Mucosa of stomach (tissue), 1 donor: ENCODE data around the gene ZNF101.
A peak's percentile ranks its signal among the peaks of the same experiment; 100 is the strongest.

Source experiments
- H3K27me3 ChIP-seq: one replicate; pipeline ENCODE4 v1.7.0; 2013; ENCODE audit warnings: mild to moderate bottlenecking, low read length; ENCODE audit not compliant: control insufficient read depth, insufficient read depth
- H3K36me3 ChIP-seq: one replicate; pipeline ENCODE4 v1.7.0; 2013; ENCODE audit warnings: low read length; ENCODE audit not compliant: control insufficient read depth, insufficient read depth
- H3K4me1 ChIP-seq: one replicate; pipeline ENCODE4 v1.7.0; 2013; ENCODE audit warnings: mild to moderate bottlenecking, low read length; ENCODE audit not compliant: control insufficient read depth, insufficient read depth
- H3K4me3 ChIP-seq: one replicate; pipeline ENCODE4 v1.7.0; 2013; ENCODE audit warnings: low read length
- H3K9ac ChIP-seq: one replicate; pipeline ENCODE4 v1.7.0; 2013; ENCODE audit warnings: mild to moderate bottlenecking, low read length, moderate library complexity
- H3K9me3 ChIP-seq: one replicate; pipeline ENCODE4 v1.7.0; 2013; ENCODE audit warnings: mild to moderate bottlenecking, low read length, moderate library complexity; ENCODE audit not compliant: control insufficient read depth
- donor health status: Pancreatic carcinoma.

The ZNF101 gene

DNA sequence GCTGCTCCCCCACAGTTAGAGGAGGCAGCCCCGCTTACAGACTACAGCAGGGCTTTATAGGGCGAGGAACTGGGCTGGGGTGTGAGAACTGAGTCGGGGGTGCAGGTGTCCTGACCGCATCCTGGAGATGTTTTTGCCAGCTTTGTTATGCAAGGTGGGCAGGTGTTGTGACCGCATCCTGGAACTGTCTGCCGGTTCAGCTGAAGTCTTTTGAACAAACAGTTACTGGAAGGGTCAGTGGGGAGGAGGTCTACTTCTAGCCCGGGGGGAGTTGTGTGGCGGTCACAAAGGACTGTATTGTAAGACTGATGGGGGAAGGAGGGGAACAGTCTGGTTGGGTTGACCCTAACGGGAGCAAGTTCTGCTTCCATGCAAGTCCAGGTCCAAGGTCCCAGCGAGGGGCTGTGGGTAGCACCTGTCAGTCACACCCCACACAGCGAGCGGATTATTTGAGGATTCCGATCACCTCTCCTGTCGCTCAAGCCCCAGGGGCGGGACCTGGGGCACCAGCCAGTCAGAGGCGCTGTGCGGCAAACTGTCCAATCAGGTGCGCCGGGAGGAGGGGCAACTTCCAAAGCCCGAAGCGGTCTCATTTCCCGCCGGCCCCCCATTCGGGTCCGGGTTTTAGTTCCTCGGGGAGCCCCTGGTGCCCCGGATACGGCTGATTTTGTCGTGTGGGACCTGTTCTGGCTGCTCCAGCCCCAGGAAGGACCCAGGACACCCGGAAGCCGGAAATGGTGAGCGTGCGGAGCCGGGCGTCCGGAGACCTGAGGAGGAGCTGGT lies at the start of gene ZNF101:
ZNF101 (plus strand) TSS at position 610 of the 783 bp plus-strand sequence; CDS start at position 735, 125 bp downstream.
- Histone ChIP-seq H3K4me3 (peak within 1 kb of the TSS; percentile 80), H3K4me1 (peaks cover 10% of the 10 kb centered on the region), H3K9me3 (no peaks in the 10 kb centered on the region), H3K36me3 (no peaks in the 10 kb centered on the region), H3K27me3 (no peaks in the 10 kb centered on the region), H3K9ac (peak within 1 kb of the TSS; percentile 94)

DNA sequence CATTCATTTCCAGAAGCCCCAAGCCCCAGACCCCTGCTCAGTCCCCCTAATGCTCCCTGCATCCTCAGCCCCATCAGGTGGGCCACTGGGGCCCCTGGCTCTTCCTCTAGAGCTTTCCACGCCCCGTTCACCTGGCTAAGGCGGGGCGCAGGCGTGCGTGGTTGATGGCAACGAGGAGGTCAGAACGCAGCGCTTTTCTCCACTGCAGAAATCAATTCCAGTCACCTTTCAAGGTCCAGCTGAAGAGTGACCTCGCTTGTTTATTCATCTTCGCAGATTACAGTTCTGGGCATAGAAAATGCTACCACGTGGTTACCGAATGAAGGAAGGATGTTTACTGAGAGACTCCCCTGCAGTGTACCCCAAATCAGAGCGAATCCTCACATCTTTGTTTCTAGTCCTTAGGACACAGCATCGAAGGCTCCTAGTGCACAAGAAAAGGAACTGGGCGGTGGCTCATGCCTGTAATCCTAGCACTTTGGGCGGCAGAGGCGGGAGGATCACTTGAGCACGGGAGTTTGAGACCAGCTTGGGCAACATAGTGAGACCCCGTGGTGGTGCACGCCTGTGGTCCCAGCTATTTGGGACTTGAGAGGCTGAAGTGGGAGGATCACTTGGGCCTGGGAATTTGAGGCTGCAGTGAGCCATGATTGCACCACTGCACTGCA lies 49.3 kb upstream of the ZNF101 start:
- no peak overlapping the region for H3K4me3 ChIP-seq
- no peaks in the 10 kb centered on the region for H3K9me3 ChIP-seq
- peaks cover 26% of the 10 kb centered on the region for H3K4me1 ChIP-seq
- H3K36me3 ChIP-seq: no peaks in the 10 kb centered on the region
- no peaks in the 10 kb centered on the region for H3K27me3 ChIP-seq
- H3K9ac ChIP-seq: no peak overlapping the region

- Histone ChIP-seq H3K36me3 (no peaks in the 10 kb centered on the region), H3K9me3 (no peaks in the 10 kb centered on the region), H3K9ac (no peak overlapping the region), H3K27me3 (no peaks in the 10 kb centered on the region), H3K4me3 (no peak overlapping the region), H3K4me1 (peaks cover 22% of the 10 kb centered on the region)
These were observed 48.8 kb upstream of the ZNF101 start for GRCh38 chr19:19619849-19620210.

DNA sequence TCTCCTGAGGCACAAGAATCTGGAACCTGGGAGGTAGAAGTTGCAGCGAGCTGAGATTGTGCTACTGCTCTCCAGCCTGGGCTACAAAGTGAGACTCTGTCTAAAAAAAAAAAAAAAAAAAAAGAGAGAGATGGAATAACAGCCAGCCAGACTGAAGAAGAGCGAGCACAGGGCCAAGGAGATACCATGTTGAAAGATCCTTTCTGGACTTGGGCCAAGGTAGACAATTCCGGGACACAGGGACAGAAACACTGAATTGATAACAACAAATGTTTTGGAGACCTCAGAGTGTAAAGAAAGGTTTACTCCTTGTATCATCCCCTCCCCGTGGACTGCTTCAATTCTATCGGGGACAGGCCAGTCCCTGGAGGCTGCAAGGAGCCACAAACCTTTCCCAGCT lies 45.3 kb upstream of the ZNF101 start:
- no peak overlapping the region for H3K4me3 ChIP-seq
- H3K9me3 ChIP-seq: no peaks in the 10 kb centered on the region
- H3K4me1 ChIP-seq: peaks cover 23% of the 10 kb centered on the region
- no peaks in the 10 kb centered on the region for H3K36me3 ChIP-seq
- no peak overlapping the region for H3K9ac ChIP-seq
- no peaks in the 10 kb centered on the region for H3K27me3 ChIP-seq

GRCh38 chr19:19624032-19624570 lies 44.5 kb upstream of the ZNF101 start:
- Histone ChIP-seq H3K4me3 (no peak overlapping the region), H3K9me3 (no peaks in the 10 kb centered on the region), H3K27me3 (no peaks in the 10 kb centered on the region), H3K9ac (no peak overlapping the region), H3K36me3 (no peaks in the 10 kb centered on the region), H3K4me1 (peaks cover 18% of the 10 kb centered on the region)

GRCh38 chr19:19626516-19627472 lies 41.8 kb upstream of the ZNF101 start:
- Histone ChIP-seq H3K9ac (peak overlapping the region; percentile 84), H3K4me3 (peak overlapping the region; percentile 46)

GRCh38 chr19:19627621-19628500 lies 40.8 kb upstream of the ZNF101 start, which contains the start of gene LPAR2:
Gene LPAR2, minus strand, starts transcription at chr19:19628220. Its CDS starts 945 bp downstream, at chr19:19627275.
- Histone ChIP-seq H3K4me3 (peak within 1 kb of the TSS; percentile 46), H3K9me3 (no peaks in the 10 kb centered on the region), H3K4me1 (peaks cover 13% of the 10 kb centered on the region), H3K27me3 (no peaks in the 10 kb centered on the region), H3K9ac (peak within 1 kb of the TSS; percentile 84), H3K36me3 (no peaks in the 10 kb centered on the region)

More at GRCh38 chr19:19626516-19627472, 41.8 kb upstream of the ZNF101 start:
- H3K9me3 ChIP-seq: no peaks in the 10 kb centered on the region
- peaks cover 13% of the 10 kb centered on the region for H3K4me1 ChIP-seq
- H3K27me3 ChIP-seq: no peaks in the 10 kb centered on the region
- H3K36me3 ChIP-seq: no peaks in the 10 kb centered on the region

GRCh38 chr19:19628501-19629134 lies 40.0 kb upstream of the ZNF101 start:
- Histone ChIP-seq H3K4me1 (peaks cover 13% of the 10 kb centered on the region), H3K4me3 (no peak overlapping the region), H3K36me3 (no peaks in the 10 kb centered on the region), H3K27me3 (no peaks in the 10 kb centered on the region), H3K9me3 (no peaks in the 10 kb centered on the region), H3K9ac (peak overlapping the region; percentile 75)

DNA sequence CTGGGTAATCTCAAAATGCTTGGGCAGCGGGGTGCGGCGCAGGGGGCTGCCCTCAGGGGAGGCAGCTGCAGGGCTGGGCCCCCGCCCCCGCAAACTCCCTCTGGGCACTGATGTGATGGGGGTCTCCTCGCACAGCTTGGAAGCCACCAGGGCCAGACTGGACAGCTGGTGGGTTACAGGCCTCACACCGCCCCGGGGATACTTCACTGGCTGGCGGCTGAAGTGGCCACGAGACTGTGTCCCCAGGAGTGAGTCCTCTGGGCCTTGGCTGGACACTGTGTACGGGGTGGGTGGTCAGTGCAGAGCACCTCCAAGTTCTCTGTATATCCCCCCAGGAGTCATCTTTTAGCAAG lies 38.6 kb upstream of the ZNF101 start:
- Histone ChIP-seq H3K4me3 (no peak overlapping the region), H3K9ac (no peak overlapping the region), H3K36me3 (no peaks in the 10 kb centered on the region), H3K9me3 (no peaks in the 10 kb centered on the region), H3K27me3 (no peaks in the 10 kb centered on the region), H3K4me1 (peaks cover 13% of the 10 kb centered on the region)

GRCh38 chr19:19630426-19630825 lies 38.2 kb upstream of the ZNF101 start:
- no peak overlapping the region for H3K4me3 ChIP-seq
- H3K9ac ChIP-seq: no peak overlapping the region
- peaks cover 13% of the 10 kb centered on the region for H3K4me1 ChIP-seq
- H3K27me3 ChIP-seq: no peaks in the 10 kb centered on the region
- H3K9me3 ChIP-seq: no peaks in the 10 kb centered on the region
- no peaks in the 10 kb centered on the region for H3K36me3 ChIP-seq
